HG02938 (cell line): ENCODE results near the gene CFAP46.
"Not testable (repeated sequence)": the region's sequence is repeated elsewhere in the genome, so short reads cannot be mapped to it uniquely, and the experiment has no call there.

Experiments used
- ATAC-seq: cut with Tn5 transposase; IDR thresholded peaks from one replicate; pipeline ENCODE4 v1.9.1; 2021; ENCODE audit warnings: mild to moderate bottlenecking, moderate library complexity; ENCODE audit not compliant: unreplicated experiment

The CFAP46 gene

GRCh38 chr10:132915411-132915810 lies 27.0 kb downstream of the CFAP46 start:
- ATAC-seq: no peak

DNA sequence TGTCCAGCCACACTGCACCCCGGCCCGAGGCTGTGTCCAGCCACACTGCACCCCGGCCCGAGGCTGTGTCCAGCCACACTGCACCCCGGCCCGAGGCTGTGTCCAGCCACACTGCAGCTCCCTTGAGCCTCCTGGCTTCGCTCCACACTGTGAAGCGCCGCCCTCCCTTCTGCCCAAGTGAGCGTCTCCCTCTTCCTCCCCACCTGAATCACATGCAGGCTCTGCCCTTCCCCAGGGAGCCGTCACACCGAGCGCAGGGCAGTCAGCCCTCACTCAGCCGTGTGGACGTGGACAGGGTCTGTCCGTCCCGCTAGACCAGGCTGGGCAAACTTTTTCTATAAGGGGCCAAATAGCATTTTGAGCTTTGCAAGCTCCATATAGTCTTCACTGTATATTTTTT lies 27.6 kb downstream of the CFAP46 start:
- no peak for ATAC-seq

- ATAC-seq: no peak
Measured at GRCh38 chr10:132913559-132914115, 28.7 kb downstream of the CFAP46 start.

GRCh38 chr10:132912713-132913558 lies 29.4 kb downstream of the CFAP46 start:
- ATAC-seq: no peak

DNA sequence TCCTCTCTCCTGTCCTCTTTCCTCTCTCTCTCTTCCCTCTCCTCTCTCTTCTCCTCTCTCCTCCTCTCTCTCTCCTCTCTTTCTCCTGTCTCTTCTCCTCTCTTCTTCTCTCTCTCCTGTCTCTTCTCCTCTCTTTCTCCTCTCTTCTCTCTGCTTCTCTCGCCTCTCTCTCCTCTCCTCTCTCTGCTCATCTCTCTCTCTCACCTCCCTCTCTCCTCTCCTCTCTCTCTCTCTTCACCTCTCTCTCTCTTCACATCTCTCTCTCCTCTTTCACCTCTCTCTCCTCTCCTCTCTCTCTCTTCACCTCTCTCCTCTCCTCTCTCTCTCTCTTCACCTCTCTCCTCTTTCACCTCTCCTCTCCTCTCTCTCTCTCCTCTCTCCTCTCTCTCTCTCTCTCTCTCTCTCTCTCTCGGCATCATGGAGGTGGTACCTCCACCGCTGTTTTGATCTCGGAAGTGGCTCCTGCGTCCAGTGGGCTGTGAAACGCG lies 30.1 kb downstream of the CFAP46 start:
- ATAC-seq: no peak

- no peak for ATAC-seq
Measured at GRCh38 chr10:132911786-132912097, 30.6 kb downstream of the CFAP46 start.

DNA sequence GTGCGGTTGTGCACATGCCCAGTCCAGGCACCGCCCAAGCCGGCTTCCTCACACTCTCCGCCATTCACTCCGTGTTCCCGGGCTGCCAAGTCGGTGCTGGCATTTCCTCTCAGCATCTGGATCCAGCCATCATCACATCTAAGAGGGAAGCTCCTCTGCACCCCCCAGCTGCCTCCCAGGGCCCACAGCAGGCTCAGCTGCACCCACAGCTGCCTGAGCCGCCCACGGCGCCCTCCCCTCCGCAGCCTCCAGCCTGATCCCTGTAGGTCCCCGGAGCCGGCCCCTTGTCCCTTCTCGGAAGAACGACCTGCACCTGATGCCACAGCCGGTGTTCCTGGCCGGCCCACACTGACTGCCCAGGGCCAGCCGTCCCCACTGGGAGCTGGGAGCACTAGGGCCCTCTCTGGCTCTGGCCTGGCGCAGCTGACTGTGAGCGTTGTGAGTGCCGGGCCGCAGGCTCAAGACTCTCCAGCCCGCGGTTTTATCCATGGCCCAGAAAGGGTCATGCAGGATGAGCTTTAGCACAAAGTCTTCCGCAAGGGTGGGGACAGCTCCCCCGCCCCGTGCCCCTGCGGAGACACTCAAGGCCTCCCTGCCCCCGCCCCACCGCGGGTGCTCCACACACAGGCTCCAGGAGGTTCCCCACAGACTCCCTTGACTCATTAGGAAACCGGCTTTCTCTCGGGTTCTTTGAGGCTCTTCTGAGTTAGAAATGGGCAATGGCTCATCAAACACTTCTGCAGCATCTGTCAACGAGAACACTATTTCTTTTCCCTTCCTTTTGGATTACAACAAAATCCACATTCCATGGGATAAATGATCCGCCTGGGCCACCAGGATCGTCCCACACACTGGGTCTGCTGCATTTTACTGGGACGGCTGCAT lies 31.2 kb downstream of the CFAP46 start:
- ATAC-seq: no peak

DNA sequence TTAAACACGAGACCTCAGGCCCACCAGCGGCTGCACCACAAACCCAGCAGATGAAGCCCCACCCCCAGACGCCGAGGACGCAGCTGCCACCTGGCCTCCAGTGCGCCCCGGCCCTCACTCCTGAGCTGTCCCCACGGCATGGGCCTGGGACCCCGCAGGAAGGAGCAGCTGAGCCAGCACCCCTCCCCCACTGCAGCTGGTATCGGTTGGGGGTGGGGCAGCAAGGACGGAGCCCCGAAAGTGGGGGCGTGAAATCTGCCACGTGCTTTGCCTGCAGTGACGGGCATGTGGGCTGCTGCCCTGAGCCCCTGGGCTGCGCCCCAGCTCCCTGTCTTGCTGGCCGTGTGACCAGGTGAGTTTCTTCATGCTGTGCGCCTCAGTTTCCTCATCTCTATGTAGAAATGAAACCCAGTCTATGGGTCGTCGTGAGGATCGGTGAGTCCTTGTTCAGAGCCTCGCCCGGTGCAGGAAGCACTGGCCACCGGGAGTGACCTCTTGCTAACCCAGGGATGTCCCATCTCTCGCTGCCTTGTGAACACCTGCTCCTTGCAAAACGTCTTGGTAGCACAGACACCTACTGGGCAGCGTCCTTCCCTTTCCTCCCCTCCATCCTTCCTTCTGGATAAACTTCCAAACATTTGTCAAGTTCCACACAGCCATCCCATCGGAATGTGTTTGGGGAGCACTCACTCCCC lies 32.0 kb downstream of the CFAP46 start:
- ATAC-seq: no peak

DNA sequence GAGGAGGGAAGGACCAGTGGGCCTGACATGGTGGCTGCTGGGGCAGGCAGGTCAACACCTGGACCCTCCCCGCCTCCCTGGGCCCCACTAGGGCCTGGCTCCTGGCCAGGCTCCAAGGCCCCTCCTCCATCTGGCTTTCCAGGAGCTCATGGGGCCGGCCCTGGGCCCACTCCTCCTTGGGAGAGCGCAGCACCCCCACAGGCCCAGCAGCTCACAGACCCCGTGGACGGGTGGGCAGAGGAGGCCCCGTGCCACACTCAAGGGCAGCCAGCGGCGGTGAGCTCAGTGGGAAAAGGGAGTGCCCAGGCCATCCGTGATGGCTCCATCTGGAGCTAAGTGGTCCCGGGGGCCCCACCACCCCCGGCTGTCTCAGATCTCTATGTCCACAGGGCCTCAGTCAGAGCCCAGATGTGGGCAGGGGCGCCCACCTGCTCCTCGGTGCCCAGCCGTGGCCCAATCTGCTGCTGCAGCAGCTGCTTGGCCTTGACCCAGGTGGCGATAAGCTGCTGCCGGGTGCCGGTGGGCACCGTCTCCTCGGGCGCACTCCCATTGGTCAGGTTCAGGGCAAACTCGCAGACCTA lies 32.8 kb downstream of the CFAP46 start:
- no peak for ATAC-seq

DNA sequence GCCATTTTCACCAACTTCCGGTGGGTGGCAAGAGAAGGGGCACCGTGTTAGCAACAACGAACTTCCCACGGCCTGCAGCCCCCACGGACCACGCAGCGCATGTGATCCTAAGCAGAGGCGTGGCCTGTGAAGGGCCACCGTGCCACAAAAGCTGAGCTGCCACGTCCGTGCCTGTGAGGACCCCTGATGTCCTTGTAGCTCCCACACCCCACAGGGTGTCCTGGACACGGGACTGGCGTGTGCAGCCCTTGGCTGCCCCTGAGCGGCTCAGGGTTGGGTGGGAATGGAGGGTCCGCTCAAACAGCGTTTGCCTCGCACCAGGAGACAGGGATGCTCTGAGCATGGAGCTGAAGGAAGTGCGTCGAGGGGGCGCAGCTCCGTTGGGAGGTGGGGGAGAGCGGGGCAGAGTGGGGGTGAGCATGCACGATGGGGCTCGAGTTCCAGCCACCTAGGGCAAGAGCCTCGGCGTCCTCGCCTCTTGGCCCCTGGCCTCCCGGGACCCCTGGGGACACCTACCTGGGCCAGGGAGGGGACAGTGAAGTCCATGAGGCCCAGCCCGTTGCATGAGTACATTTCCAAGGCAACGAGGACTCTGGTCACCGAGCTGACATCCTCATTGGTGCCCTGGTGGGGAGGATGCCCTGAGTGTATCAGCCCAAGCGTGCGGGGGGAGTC lies 33.6 kb downstream of the CFAP46 start:
- no peak for ATAC-seq

DNA sequence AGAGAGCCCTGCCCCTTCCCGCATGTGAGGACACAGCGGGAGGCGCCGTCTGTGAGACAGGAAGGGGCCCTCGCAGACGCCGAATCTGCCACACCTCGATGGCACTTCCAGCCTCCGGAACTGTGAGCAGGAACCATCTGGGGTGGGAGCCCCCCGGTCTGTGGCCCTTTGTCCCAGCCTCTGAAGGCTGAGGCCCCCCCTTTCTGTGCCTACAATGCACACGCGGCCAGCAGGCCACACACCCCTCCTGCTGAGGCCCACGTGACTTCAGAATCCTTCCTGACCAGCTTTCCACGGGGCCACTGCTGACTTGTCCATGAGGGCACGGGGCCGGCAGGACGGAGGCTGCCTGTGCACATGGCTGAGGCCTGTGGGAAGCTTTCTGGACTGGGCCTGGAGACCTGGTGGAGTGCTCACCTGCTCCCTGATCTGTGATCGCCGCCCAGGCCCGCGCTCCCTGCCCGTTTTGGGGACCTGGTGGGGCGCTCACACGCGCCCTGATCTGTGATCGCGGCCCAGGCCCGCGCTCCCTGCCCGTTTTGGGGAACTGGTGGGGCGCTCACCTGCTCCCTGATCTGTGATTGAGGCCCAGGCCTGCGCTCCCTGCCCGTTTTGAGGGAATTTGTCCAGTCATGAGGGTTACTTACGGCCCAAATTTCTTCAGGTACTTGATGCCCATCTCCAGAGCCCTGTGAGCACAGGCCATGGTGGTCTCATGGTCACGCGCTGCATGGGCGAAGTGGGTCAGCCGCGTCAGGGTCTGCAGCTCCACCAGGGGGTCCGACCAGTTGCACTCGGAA lies 34.3 kb downstream of the CFAP46 start:
- ATAC-seq: no peak

DNA sequence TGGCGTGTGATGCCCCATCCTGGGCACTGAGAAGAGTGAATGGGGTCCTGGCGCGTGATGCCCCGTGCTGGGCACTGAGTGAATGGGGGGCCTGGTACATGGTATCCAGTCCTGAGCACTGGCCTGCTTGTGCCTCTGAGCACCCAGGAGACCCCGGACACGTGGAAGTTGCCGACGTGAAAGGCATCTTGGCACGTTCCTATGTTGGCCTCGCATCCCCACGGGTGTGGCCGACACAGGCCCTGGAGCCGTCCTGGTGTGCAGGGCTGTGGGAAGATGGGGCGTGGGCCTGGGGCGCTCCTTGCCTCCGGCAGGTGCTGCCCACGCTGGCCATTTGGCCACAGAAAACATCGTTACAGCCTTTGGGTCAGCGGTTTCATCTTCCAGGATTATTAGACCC lies 35.5 kb downstream of the CFAP46 start:
- ATAC-seq: no peak

DNA sequence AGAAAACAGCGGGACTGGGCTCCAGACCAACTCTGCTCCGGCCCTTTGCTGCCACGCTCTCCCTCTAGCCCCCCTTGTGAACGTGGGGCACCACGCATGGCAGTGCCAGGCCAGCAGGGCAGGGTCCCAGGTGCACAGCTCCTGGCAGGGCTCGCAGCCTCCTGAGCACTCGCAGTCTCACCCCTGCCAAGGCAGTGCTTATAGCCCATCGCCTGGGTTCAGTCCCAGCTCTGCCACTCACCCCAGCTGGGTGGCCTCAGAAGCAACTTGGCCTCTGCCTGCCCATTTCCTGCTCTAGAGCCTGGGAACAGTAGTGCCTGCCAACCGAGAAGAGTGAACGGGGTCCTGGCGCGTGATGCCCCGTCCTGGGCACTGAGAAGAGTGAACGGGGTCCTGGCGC lies 36.3 kb downstream of the CFAP46 start:
- ATAC-seq: no peak

DNA sequence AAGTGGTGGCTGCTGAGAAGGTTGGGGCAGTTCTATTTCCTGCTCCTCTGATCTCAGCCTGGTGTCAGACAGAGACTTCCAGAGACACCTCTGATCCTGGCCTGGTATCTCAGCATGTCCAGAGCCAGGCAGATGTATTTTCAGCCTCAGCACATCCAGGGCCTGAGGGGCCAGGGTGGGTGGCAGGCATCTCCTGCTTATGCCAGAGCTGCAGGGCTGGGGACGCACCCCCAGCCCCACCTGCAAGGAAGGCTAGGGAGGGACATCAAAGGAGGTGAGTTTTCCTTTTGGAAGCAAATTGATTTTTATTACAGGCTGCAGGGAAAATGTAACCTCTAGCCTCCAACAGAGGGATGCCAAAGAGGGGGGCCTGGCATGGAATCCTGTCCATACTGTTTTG lies 36.7 kb downstream of the CFAP46 start:
- ATAC-seq: no peak

GRCh38 chr10:132904814-132905649 lies 37.3 kb downstream of the CFAP46 start:
- no peak for ATAC-seq

GRCh38 chr10:132904181-132904813 lies 38.1 kb downstream of the CFAP46 start:
- no peak for ATAC-seq

GRCh38 chr10:132902656-132903575 lies 39.5 kb downstream of the CFAP46 start:
- not testable (repeated sequence) for ATAC-seq
